SK-N-SH (cell line): ENCODE data around the gene P2RX3.

Source experiments
- CTCF ChIP-seq: fragments of 200-600 bp; sonication (generic); IDR thresholded peaks from 2 replicates; pipeline ENCODE4 v1.6.1; 2017; ENCODE audit warnings: antibody characterized with exemption, mild to moderate bottlenecking, moderate library complexity
- RFX5 ChIP-seq: IDR thresholded peaks from 2 replicates; pipeline ENCODE4 v1.6.1; 2012; ENCODE audit warnings: mild to moderate bottlenecking, improper control_type of control experiment, low read length

DNA sequence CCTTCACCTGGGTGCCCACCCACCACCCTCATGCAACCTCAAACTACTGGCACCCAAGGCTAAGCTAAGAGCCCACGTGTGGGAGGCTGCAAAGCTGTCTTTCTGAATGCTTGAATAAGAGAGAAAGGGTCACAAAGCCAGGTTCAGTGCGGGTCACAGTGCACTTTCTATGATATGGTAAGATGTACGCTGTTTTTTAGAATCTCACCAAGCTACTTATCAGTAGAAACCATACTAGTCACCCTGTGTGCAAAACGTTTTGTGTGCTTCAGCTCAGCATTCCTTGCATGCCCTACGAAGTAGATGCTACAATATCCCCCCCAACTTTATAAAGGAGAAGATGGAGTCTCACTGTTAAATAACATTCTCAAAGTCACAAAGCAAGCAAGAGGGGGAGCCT, 14.9 kb downstream of the P2RX3 start:
- TF ChIP-seq RFX5 (no peak), CTCF (no peak)
